GM10248 (cell line): ENCODE data around the gene TAAR9.

Source experiments
- CTCF ChIA-PET: fragments of 300-600 bp; sonication (Branson Sonifier 250); formaldehyde crosslinking; extraction: SDS; loops from one replicate; lab custom pipeline; 2021; ENCODE audit warnings: antibody characterized with exemption; lab: Yijun Ruan, JAX
- POLR2A ChIA-PET: fragments of 350-650 bp; sonication (Branson Sonifier 250); formaldehyde crosslinking; extraction: SDS; loops from one replicate; lab custom pipeline; 2020; ENCODE audit warnings: antibody characterized with exemption; lab: Yijun Ruan, JAX
- DNase-seq: peaks from one replicate; pipeline ENCODE4 v3.0.0; 2012; ENCODE audit errors: extremely low spot score
- TF ChIP-seq, protein P1 (sequence below): IDR thresholded peaks from 2 replicates; pipeline ENCODE4 v1.5.1; 2012; ENCODE audit warnings: mild to moderate bottlenecking, low read depth; ENCODE audit errors: extremely low read depth, missing control alignments, control extremely low read depth

TAAR9 gene

GRCh38 chr6:132512638-132513632, 25.1 kb upstream of the TAAR9 start, which contains the start of gene STX7:
Gene STX7, minus strand, starts transcription at chr6:132513116. Its CDS starts 9,586 bp downstream, at chr6:132503530.
- TF ChIP-seq, protein P1, sequence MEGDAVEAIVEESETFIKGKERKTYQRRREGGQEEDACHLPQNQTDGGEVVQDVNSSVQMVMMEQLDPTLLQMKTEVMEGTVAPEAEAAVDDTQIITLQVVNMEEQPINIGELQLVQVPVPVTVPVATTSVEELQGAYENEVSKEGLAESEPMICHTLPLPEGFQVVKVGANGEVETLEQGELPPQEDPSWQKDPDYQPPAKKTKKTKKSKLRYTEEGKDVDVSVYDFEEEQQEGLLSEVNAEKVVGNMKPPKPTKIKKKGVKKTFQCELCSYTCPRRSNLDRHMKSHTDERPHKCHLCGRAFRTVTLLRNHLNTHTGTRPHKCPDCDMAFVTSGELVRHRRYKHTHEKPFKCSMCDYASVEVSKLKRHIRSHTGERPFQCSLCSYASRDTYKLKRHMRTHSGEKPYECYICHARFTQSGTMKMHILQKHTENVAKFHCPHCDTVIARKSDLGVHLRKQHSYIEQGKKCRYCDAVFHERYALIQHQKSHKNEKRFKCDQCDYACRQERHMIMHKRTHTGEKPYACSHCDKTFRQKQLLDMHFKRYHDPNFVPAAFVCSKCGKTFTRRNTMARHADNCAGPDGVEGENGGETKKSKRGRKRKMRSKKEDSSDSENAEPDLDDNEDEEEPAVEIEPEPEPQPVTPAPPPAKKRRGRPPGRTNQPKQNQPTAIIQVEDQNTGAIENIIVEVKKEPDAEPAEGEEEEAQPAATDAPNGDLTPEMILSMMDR = no peak
- DNase-seq = peak; percentile 90
- CTCF ChIA-PET = interaction anchor here (0.8 to 2.2 kb wide), 12 partner anchors 11 to 310 kb away, joined by 3 to 11 read pairs (median 4); no protein-coding TSS in a partner anchor
- POLR2A ChIA-PET = interaction anchor here (1.0 to 1.5 kb wide), 3 partner anchors 17 to 302 kb away, joined by 3 to 11 read pairs (median 5); partner anchors contain the start of gene RPS12

DNA sequence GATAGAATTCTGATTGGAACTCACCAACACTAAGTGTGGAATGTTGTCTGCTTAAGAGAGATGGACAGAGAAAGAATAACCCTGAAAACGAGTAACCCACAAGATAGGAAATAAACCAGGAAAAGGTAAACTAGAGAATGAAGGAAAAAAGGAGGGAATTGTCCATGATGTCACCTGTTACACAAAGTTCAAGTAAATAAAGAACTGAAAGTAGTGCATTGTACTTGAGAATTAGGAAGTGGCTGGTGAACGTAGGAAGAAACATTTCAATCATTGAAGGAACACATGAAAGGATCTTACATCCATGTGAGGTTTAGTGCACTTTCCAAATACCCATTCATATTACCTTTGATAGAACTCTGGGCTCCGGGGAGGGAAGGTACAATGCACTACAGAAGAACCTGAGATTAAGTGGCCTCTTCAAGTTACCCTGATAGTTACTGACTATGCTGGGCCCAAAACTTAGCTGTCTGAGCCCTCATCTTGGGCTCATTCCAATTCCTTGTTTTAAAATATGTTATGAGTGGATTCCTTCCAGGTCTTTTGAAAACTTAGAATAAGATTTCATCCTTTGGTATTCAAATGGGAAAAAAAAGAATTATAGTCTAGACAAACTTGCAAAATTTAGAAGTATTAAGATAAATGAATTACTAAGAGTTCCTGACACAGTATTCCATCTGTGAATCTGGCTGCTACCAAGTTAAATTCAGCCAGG, 24.1 kb upstream of the TAAR9 start:
- DNase-seq = no peak
- ChIA-PET CTCF (interaction anchor here (1.0 to 2.2 kb wide), 6 partner anchors 10 to 234 kb away, joined by 3 to 11 read pairs (median 3); no protein-coding TSS in a partner anchor), POLR2A (no interaction called here)
- TF ChIP-seq, protein P1 = no peak

GRCh38 chr6:132515386-132515785, 22.7 kb upstream of the TAAR9 start:
- TF ChIP-seq, protein P1 = no peak
- ChIA-PET POLR2A (no interaction called here), CTCF (interaction anchor here (1.0 to 1.8 kb wide), 4 partner anchors 15 to 235 kb away, joined by 3 to 11 read pairs (median 4); no protein-coding TSS in a partner anchor)
- no peak for DNase-seq

GRCh38 chr6:132520953-132521352, 17.1 kb upstream of the TAAR9 start:
- TF ChIP-seq, protein P1 = no peak
- DNase-seq = no peak
- ChIA-PET POLR2A (no interaction called here), CTCF (interaction anchor here (4.1 kb wide), 1 partner anchor 8 kb away, joined by 24 read pairs; no protein-coding TSS in a partner anchor)

DNA sequence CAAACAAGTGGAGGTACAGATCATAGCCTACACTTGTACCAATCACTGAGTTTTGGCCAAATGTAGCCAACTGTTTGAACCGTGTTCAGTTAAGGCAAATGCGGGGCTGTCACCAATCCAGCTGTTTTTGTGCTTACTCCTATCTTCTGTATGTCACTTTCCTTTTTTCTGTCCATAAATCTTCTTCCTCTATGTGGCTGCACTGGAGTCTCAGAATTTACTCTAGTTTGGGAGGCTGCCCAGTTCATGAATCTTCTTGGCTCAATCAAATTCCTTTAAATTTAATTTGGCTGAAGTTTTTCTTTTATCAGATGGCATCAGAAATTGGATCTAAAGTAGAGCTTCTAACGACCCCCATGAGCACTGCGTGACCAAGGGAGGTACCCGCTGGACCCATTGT, 13.4 kb upstream of the TAAR9 start:
- CTCF ChIA-PET = interaction anchor here (1.1 to 8.8 kb wide), 6 partner anchors 12 to 261 kb away, joined by 3 to 68 read pairs (median 6); partner anchors contain the start of genes STX7 and TAAR9
- no peak for DNase-seq
- POLR2A ChIA-PET = no interaction called here
- TF ChIP-seq, protein P1 = no peak
